NCI-H446 (cell line): Measurements from ENCODE around the gene ZNF213.
"Not testable (repeated sequence)": the region's sequence is repeated elsewhere in the genome, so short reads cannot be mapped to it uniquely, and the experiment has no call there.

Experiments used
- DNase-seq, 2 experiments: peaks; one replicate each; lab custom pipeline; 2025; lab: John Stamatoyannopoulos, UW

Gene ZNF213

DNA sequence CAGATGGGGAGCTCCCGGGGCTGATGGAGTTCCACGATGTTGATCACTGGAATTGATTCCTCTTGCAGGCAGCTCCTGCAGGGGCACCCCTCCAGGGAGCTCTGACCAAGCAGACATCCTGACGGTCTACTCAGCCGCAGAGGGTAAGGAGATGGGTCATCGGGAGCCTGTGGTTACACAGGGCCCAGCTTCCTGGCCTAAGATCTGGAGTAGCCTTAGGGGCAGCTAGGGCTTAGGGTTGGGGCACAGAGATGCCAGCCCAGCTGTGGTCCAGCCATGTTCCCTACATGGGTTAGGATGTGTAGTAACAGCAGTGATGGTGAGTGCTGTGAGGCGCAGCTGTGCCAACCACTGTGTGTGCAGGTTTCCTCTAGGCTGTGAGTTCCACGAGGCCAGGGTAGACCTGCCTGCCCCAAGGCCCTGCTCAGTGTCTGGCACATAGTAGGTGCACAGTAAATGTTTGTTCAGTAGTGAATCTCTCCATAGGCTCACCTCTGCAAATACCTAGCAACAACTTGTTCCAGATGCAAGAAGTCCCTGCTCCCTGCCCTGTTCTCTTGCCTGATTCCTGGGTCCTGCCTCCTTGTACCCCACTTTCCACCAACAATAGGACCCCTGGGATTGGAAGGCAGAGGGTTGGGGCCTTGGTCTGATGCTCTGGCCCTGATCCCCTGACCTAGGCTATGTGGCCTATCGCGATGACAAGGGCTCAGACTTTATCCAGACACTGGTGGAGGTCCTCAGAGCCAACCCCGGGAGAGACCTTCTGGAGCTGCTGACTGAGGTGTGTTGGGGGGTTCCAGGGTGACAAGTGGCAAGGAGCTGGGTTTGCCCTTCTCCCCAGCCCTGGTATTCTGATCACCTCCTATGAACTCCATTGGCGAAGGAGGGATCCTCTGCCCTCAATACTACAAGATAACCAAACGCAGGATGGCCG lies 13.7 kb downstream of the ZNF213 start:
- DNase-seq, result no peak

DNA sequence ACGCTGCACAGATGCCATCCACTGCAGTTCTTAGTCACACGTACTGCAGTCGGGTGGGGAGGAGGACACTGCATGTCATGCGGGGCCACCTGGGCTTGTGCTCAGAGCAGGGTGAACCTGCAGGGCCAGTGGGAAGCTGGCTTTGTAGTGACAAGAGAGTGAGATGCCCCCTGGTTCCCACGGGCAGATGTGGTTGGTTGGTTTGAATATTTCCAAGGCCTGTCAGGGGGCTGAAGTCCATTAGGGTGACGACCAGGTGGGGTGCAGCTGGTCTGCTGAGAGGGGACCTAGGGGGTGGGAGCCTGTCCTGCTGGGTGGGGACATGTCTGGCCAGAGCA lies 14.3 kb downstream of the ZNF213 start:
- no peak for DNase-seq

GRCh38 chr16:3149630-3150345 lies 15.0 kb downstream of the ZNF213 start:
- peak in 1 of 2 experiments; percentile 36 for DNase-seq

DNA sequence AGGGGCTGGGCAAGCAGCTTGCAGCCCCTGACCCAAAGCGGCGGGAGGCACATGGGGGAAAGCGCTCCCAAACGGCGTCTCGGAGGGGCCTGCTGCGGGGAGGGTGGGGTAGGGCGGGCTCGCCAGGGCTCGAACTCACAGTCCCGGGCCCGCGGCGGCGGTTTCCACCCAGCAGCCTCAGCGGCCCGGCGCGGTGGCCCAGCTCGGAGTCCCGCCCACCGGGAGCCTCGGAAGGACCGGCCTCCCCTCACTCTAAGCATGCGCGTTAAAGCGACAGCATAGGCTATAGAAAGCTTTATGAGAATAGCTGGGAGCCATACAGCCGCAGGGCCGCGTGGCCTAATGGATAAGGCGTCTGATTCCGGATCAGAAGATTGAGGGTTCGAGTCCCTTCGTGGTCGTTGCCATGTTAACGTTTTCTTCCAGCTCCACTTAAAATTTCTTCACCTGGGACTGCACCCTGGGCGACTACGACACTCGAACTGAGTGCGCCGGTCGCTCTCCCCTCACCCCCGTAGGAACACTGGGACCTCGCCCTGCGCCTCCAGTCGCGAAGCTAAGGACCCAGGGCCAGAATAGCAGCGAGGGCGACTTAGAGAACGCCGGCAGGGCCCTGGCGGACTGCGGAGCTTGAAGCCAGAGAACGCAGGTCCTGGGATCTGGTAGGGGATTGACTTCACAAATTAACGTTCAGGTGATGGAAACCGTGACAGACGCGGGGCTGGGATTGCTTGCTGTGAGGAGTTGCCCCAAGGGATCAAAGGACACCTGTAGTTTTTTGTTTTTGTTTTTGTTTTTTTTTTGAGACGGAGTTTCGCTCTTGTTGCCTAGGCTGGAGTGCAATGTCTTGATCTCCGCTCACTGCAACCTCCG lies 15.8 kb downstream of the ZNF213 start:
- DNase-seq, result peak; percentile 94 to 97

GRCh38 chr16:3152027-3152276 lies 17.1 kb downstream of the ZNF213 start:
- peak in 1 of 2 experiments; percentile 68 for DNase-seq

DNA sequence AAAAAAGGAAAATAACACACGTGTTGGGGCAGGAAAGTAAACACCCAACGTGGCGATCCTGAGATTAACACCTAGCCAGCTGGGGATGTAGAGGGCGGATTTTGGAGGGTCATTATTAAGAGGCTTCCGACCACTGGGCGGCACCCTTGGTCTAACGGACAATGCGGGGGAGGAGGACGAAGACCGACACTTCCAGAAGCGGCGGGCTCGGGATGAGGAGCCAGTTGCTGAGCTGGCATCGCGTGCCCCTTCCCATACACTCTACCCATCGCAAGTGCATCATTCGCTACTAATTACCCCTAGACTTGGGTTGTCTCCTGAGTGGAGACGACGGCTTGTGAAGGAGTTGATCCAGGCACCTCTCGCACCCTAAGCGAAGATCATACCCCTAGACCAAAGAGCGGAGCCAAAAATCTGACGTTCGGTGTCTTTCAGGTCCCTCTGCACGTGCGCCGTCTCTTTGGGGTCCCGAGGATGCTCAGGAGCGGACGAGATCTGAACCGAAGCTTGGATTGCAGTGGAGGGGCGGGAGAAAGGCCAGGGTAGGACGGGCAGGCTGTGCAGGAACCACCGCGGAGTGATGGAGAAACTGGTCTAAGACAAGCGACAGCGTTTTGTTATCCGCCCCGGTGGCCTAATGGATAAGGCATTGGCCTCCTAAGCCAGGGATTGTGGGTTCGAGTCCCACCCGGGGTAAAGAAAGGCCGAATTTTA lies 17.6 kb downstream of the ZNF213 start:
- peak; percentile 88 to 95 for DNase-seq

GRCh38 chr16:3152991-3153368 lies 18.2 kb downstream of the ZNF213 start:
- DNase-seq, result no peak

DNA sequence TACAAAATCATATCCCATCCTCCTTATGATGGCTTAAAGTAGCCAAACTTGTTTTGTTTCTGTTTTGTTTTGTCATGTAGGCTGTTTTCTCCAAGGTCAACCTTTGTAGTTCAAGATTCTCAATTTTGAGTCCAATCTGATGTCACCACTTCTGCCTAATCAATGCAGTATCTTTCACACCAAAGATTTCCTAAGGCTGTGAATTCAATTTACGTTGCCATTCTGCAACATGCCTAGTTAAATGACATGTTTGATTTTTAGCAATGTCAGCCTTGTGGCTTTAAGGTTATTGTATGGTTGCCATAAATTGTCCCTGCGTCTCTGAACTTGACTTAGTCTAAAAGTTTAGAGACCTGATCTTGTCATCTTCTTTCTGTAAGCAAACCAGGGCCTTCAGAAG lies 20.4 kb downstream of the ZNF213 start:
- no peak for DNase-seq

GRCh38 chr16:3155972-3156371 lies 21.1 kb downstream of the ZNF213 start:
- DNase-seq, result no peak

- peak; percentile 77 to 93 for DNase-seq
Observed at GRCh38 chr16:3157229-3158025, 22.6 kb downstream of the ZNF213 start.

DNA sequence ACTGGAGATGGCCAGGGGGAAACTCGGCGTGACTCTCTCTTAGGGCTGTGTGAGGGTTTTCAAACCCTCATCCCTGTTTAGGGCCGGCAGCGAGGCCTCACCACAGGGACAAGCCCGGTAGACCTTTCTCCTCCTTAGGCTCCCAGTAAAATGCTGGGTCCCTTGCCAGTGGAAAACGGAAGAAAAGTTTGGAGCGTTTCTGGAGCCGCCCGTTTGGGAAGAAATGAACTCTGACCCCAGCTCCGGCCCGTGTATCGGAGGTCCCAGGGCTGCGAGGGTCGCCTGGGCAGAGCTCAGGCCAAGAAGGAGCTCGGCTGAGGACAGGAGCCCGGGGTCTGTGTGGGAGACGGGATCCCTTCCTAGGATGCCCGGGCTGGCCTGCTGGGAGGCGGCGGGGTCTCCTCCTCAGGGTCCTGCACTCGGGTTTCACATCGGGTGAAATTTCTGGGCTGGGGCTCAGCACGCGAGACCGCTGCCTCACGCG lies 23.2 kb downstream of the ZNF213 start:
- DNase-seq, result no peak

GRCh38 chr16:3158510-3159314 lies 23.9 kb downstream of the ZNF213 start:
- DNase-seq, result peak; percentile 63 to 69

GRCh38 chr16:3161235-3162018 lies 26.6 kb downstream of the ZNF213 start:
- no peak for DNase-seq

- DNase-seq, result no peak
Observed at GRCh38 chr16:3164121-3164991, 29.5 kb downstream of the ZNF213 start.

- no peak for DNase-seq
Observed at GRCh38 chr16:3165111-3165822, 30.4 kb downstream of the ZNF213 start.

DNA sequence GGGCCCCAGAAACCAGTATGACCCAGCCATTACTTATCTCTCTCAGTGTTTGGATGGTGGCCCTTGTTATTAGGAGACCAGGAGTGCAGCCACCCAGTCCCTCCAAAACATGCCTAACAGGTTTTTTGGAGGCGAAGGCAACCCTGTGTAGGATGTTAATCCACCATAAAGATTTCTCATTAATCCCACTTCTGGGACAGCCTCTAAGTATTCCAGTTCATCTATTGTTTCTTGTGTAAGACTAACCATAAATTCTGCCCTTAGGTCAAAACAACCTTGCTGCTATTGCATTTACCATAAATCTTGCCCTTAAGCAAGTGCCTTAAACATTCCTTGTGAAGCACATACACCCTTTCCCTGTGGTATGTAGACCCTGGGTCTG lies 31.7 kb downstream of the ZNF213 start:
- no peak for DNase-seq

GRCh38 chr16:3168729-3169128 lies 33.9 kb downstream of the ZNF213 start:
- not testable (repeated sequence) for DNase-seq
